ENCODE data around the gene MFAP1.

DNA sequence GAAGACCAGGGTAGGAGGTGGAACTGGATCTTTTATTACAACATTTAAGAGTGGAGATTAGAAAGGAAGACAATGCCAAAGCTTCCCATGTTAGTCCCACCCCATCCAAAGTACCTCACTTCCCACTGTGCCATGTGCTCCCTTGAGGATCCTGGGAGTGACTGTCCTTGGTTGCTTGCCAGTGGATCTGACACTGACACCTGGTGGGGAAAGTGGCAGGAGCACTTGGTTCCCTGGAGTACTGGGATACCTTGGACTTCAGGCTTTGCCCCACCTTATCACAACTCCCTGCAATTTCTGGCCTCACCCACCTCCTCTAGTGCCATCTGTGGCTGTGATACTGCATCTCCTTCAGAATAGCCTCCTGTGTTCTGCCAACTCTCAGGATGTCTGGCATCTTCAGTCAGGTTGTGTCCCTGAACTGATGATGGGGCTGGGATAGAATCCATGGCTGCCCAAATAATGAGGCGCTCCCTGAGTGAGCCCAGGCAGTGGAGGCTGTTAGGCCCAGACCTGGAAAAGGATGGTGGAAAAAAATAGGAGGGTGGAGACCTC lies 49.0 kb downstream of the MFAP1 start:
- TF ChIP-seq, protein P1, sequence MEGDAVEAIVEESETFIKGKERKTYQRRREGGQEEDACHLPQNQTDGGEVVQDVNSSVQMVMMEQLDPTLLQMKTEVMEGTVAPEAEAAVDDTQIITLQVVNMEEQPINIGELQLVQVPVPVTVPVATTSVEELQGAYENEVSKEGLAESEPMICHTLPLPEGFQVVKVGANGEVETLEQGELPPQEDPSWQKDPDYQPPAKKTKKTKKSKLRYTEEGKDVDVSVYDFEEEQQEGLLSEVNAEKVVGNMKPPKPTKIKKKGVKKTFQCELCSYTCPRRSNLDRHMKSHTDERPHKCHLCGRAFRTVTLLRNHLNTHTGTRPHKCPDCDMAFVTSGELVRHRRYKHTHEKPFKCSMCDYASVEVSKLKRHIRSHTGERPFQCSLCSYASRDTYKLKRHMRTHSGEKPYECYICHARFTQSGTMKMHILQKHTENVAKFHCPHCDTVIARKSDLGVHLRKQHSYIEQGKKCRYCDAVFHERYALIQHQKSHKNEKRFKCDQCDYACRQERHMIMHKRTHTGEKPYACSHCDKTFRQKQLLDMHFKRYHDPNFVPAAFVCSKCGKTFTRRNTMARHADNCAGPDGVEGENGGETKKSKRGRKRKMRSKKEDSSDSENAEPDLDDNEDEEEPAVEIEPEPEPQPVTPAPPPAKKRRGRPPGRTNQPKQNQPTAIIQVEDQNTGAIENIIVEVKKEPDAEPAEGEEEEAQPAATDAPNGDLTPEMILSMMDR (IDR thresholded peaks at IDR 0.05; ENCODE audit: low read depth, low read length) = peak; percentile 18
- no peak for TF ChIP-seq EZH2phosphoT487 (IDR thresholded peaks at IDR 0.05; ENCODE audit: low read depth)
